Caco-2 (cell line): ENCODE measurements around the gene LAD1. TPM values are rescaled to one million over a fixed set of nuclear protein-coding genes. Genes with fewer than 3 reads are reported as not detected.

Experiments
- BruUV-seq: library from RNA; stranded (reverse); fragments of 400-500 nt; replicated peaks from 2 replicates; lab custom pipeline; 2021; lab: Mats Ljungman, UMichigan
- CTCF ChIA-PET: fragments of 300-600 bp; sonication (Branson Sonifier 250); formaldehyde crosslinking; loops from one replicate; lab custom pipeline; 2022; ENCODE audit warnings: antibody characterized with exemption; lab: Charles Lee
- POLR2A ChIA-PET: fragments of 300-600 bp; sonication (Branson Sonifier 250); formaldehyde crosslinking; loops from one replicate; lab custom pipeline; 2022; ENCODE audit warnings: antibody characterized with exemption; lab: Charles Lee
- DNase-seq, 2 experiments: peaks; one replicate each; pipeline versions ENCODE4 v3.0.0 to v3.0.0-alpha.2; 2020 to 2022
- H3K27me3 ChIP-seq: replicated peaks from 2 replicates; pipeline ENCODE4 v1.6.0; 2011; ENCODE audit warnings: low read length; ENCODE audit not compliant: control insufficient read depth, insufficient read depth
- H3K36me3 ChIP-seq: 2 replicates; pipeline ENCODE4 v1.5.1; 2011; ENCODE audit warnings: low read length; ENCODE audit not compliant: control insufficient read depth, insufficient read depth
- H3K4me1 ChIP-seq: fragments of 250-450 bp; sonication (Bioruptor Pico); 2 replicates; pipeline ENCODE4 v1.5.1; 2020; ENCODE audit warnings: mild to moderate bottlenecking
- H3K4me3 ChIP-seq: 2 replicates; pipeline ENCODE4 v1.5.1; 2011; ENCODE audit warnings: low read depth, mild to moderate bottlenecking, control low read depth, low read length
- H3K9me3 ChIP-seq: fragments of 250-450 bp; sonication (Bioruptor Pico); 2 replicates; pipeline ENCODE4 v1.5.1; 2020; ENCODE audit warnings: mild to moderate bottlenecking, moderate library complexity
- H3K27ac Mint-ChIP-seq: one replicate; pipeline ENCODE4 v1.8.0; 2022; ENCODE audit warnings: mixed read lengths; ENCODE audit not compliant: unreplicated experiment
- H3K27me3 Mint-ChIP-seq: one replicate; pipeline ENCODE4 v1.8.0; 2022; ENCODE audit warnings: mixed read lengths; ENCODE audit not compliant: insufficient read depth, unreplicated experiment
- H3K36me3 Mint-ChIP-seq: one replicate; pipeline ENCODE4 v1.8.0; 2022; ENCODE audit warnings: mild to moderate bottlenecking, mixed read lengths; ENCODE audit not compliant: insufficient read depth, unreplicated experiment
- H3K4me1 Mint-ChIP-seq: one replicate; pipeline ENCODE4 v1.8.0; 2022; ENCODE audit warnings: low read depth, mixed read lengths; ENCODE audit not compliant: unreplicated experiment
- H3K4me3 Mint-ChIP-seq: one replicate; pipeline ENCODE4 v1.8.0; 2022; ENCODE audit warnings: mild to moderate bottlenecking, moderate library complexity, mixed read lengths; ENCODE audit not compliant: unreplicated experiment
- H3K9me3 Mint-ChIP-seq: one replicate; pipeline ENCODE4 v1.8.0; 2022; ENCODE audit warnings: mixed read lengths; ENCODE audit not compliant: unreplicated experiment
- CTCF ChIP-seq, 2 experiments: fragments of 200-600 bp in 1 of 2; IDR thresholded peaks; 1 replicate in 1 of 2; 2 replicates in 1 of 2; pipeline versions ENCODE4 v1.5.1 to v1.8.0; 2011 to 2022; ENCODE audit warnings: antibody characterized with exemption in 1 of 2, control low read depth in 1 of 2, inconsistent platforms in 1 of 2, low read depth in 1 of 2, low read length in 1 of 2, mild to moderate bottlenecking in 1 of 2, moderate library complexity in 1 of 2; ENCODE audit not compliant: insufficient read depth in 1 of 2, severe bottlenecking in 1 of 2, unreplicated experiment in 1 of 2
- intact Hi-C: fragments of 100-400 bp; cut with micrococcal nuclease; formaldehyde crosslinking; loops from one replicate; pipeline ENCODE4 v1.10.0; 2022; ENCODE audit not compliant: unreplicated experiment
- total RNA-seq: library from RNA; stranded (reverse); gene quantifications from 2 replicates; pipeline ENCODE4 v1.2.3, GENCODE V29; 2022

The LAD1 gene
- total RNA-seq, 1 experiment from 2014 or later = 80.5 TPM

- CTCF ChIA-PET = no interaction called here
- no peak for TF ChIP-seq CTCF (IDR thresholded peaks at IDR 0.05; ENCODE audit: insufficient read depth in 1 of 2, low read depth in 1 of 2, low read length in 1 of 2, severe bottlenecking in 1 of 2, unreplicated experiment in 1 of 2)
These were observed 57.7 kb downstream of the LAD1 start for GRCh38 chr1:201341377-201341776.

GRCh38 chr1:201336711-201337450, 62.2 kb downstream of the LAD1 start:
- H3K4me1 Mint-ChIP-seq = no peaks in the 10 kb centered on the region
- intact Hi-C loops = no loop called here
- CTCF ChIA-PET = interaction anchor here (0.6 kb wide), 1 partner anchor 11 kb away, joined by 3 read pairs; no protein-coding TSS in a partner anchor

More at GRCh38 chr1:201341377-201341776, 57.7 kb downstream of the LAD1 start:
- H3K27me3 ChIP-seq = no peaks in the 10 kb centered on the region; the same call in 1 of the 2 replicates
- peaks cover 21% of the 10 kb centered on the region for H3K27me3 Mint-ChIP-seq
- POLR2A ChIA-PET = no interaction called here
- BruUV-seq = no TSS peak
- H3K4me3 ChIP-seq = no peak overlapping the region
- peaks cover 11% of the 10 kb centered on the region for H3K9me3 ChIP-seq
- H3K36me3 ChIP-seq = no peaks in the 10 kb centered on the region
- no peak overlapping the region for H3K4me3 Mint-ChIP-seq
- no peaks in the 10 kb centered on the region for H3K4me1 Mint-ChIP-seq
- H3K4me1 ChIP-seq = no peaks in the 10 kb centered on the region
- no peak for DNase-seq
- H3K9me3 Mint-ChIP-seq = peaks cover 7% of the 10 kb centered on the region
- no peak overlapping the region for H3K27ac Mint-ChIP-seq
- no peaks in the 10 kb centered on the region for H3K36me3 Mint-ChIP-seq
- intact Hi-C loops = no loop called here

GRCh38 chr1:201335901-201336300, 63.2 kb downstream of the LAD1 start:
- no peak for DNase-seq
- Mint-ChIP-seq H3K4me1 (no peaks in the 10 kb centered on the region), H3K4me3 (no peak overlapping the region), H3K9me3 (peaks cover under 1% of the 10 kb centered on the region), H3K27ac (no peak overlapping the region), H3K27me3 (peaks cover 14% of the 10 kb centered on the region), H3K36me3 (no peaks in the 10 kb centered on the region)
- H3K4me1 ChIP-seq = no peaks in the 10 kb centered on the region
- H3K9me3 ChIP-seq = peaks cover under 1% of the 10 kb centered on the region
- H3K27me3 ChIP-seq = no peaks in the 10 kb centered on the region
- ChIA-PET POLR2A (no interaction called here), CTCF (no interaction called here)
- intact Hi-C loops = no loop called here
- H3K4me3 ChIP-seq = no peak overlapping the region
- H3K36me3 ChIP-seq = no peaks in the 10 kb centered on the region
- no peak for TF ChIP-seq CTCF (IDR thresholded peaks at IDR 0.05; ENCODE audit: insufficient read depth in 1 of 2, low read depth in 1 of 2, low read length in 1 of 2, severe bottlenecking in 1 of 2, unreplicated experiment in 1 of 2)
- BruUV-seq = no TSS peak

More at GRCh38 chr1:201336711-201337450, 62.2 kb downstream of the LAD1 start:
- BruUV-seq = no TSS peak
- Histone ChIP-seq H3K36me3 (no peaks in the 10 kb centered on the region), H3K9me3 (peaks cover 10% of the 10 kb centered on the region), H3K4me3 (no peak overlapping the region), H3K4me1 (no peaks in the 10 kb centered on the region), H3K27me3 (no peaks in the 10 kb centered on the region)
- peaks cover 19% of the 10 kb centered on the region for H3K27me3 Mint-ChIP-seq
- no peak overlapping the region for H3K27ac Mint-ChIP-seq
- no peak overlapping the region for H3K4me3 Mint-ChIP-seq
- peaks cover 7% of the 10 kb centered on the region for H3K9me3 Mint-ChIP-seq
- no peak for TF ChIP-seq CTCF (IDR thresholded peaks at IDR 0.05; ENCODE audit: insufficient read depth in 1 of 2, low read depth in 1 of 2, low read length in 1 of 2, severe bottlenecking in 1 of 2, unreplicated experiment in 1 of 2)
- no peak for DNase-seq
- POLR2A ChIA-PET = no interaction called here
- H3K36me3 Mint-ChIP-seq = no peaks in the 10 kb centered on the region
